ENCODE results near the gene XPA. TPM values are rescaled to one million over a fixed set of nuclear protein-coding genes. Genes with fewer than 3 reads are reported as not detected.
"Not testable (repeated sequence)": the region's sequence is repeated elsewhere in the genome, so short reads cannot be mapped to it uniquely, and the experiment has no call there.

Gene XPA
- 10 to 100 TPM; 22.2 to 25.9 TPM for total RNA-seq
- polyA plus RNA-seq: 10 to 100 TPM; 34.8 to 39.2 (median 35.1) TPM
- total RNA-seq: 20.1 to 39.3 (median 29.5) reads per million in 6 experiments

GRCh38 chr9:97696803-97697601, at the start of gene XPA:
XPA (minus strand) TSS chr9:97697340; CDS start chr9:97697292, 48 bp downstream.
- peaks cover 0 to 22% (median 0%) of the 10 kb centered on the region in 3 donors for H3K36me3 Mint-ChIP-seq
- POLR2A ChIA-PET: interaction anchor here (0.5 to 3.6 kb wide), 16 partner anchors 9 to 559 kb away, joined by 3 to 32 read pairs (median 4); partner anchors contain the start of genes NCBP1, TBC1D2, TRMO and TSTD2
- H3K9me3 Mint-ChIP-seq: no peaks in the 10 kb centered on the region
- peak within 1 kb of the TSS; percentile 90 to 98 (median 95) for H3K27ac Mint-ChIP-seq
- H3K27me3 Mint-ChIP-seq: peaks cover 0 to 12% (median 3%) of the 10 kb centered on the region in 5 donors
- peak; percentile 94 to 98 (median 96) for DNase-seq
- H3K4me1 Mint-ChIP-seq: peaks cover 33 to 65% (median 58%) of the 10 kb centered on the region in 4 donors
- ATAC-seq: peak; percentile 92 to 93
- peak within 1 kb of the TSS; percentile 89 to 95 (median 92) for H3K4me3 Mint-ChIP-seq

GRCh38 chr9:97744710-97745708, 47.9 kb upstream of the XPA start:
- Mint-ChIP-seq H3K27ac (no peak overlapping the region), H3K4me3 (no peak overlapping the region), H3K4me1 (peaks cover 6 to 14% (median 10%) of the 10 kb centered on the region in 4 donors), H3K27me3 (peaks cover 27 to 75% (median 54%) of the 10 kb centered on the region in 5 donors), H3K9me3 (peaks cover 0 to 17% (median 11%) of the 10 kb centered on the region in 9 donors), H3K36me3 (peaks cover 4 to 7% (median 6%) of the 10 kb centered on the region in 3 donors)
- POLR2A ChIA-PET: no interaction called here
- no peak for DNase-seq
- no peak for ATAC-seq

DNA sequence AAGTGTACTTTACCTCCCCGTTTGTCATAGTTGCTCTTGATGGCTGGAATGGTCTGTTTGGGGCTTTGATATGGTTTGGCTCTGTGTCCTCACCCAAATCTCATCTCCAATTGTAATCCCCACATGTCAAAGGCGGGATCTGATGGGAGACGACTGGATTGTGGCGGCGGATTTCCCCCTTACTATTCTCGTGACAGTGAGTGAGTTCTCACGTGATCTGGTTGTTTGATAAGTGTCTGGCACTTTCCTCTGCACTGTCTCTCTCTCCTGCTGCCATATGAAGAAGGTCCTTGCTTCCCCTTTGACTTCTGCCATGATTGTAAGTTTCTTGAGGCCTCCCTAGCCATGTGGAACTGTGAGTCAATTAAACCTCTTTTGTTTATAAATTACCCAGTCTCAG, 46.9 kb upstream of the XPA start:
- Mint-ChIP-seq H3K9me3 (peaks cover 0 to 17% (median 11%) of the 10 kb centered on the region in 9 donors), H3K27me3 (peaks cover 31 to 85% (median 60%) of the 10 kb centered on the region in 5 donors), H3K4me1 (peaks cover 6 to 14% (median 10%) of the 10 kb centered on the region in 4 donors)
- POLR2A ChIA-PET, H3K4me3 Mint-ChIP-seq, H3K36me3 Mint-ChIP-seq, DNase-seq, H3K27ac Mint-ChIP-seq, ATAC-seq: not testable (repeated sequence)

- H3K27ac Mint-ChIP-seq: no peak overlapping the region
- H3K4me1 Mint-ChIP-seq: peaks cover 6 to 14% (median 10%) of the 10 kb centered on the region in 4 donors
- H3K36me3 Mint-ChIP-seq: peaks cover 4 to 7% (median 6%) of the 10 kb centered on the region in 3 donors
- H3K27me3 Mint-ChIP-seq: peaks cover 30 to 88% (median 64%) of the 10 kb centered on the region in 5 donors
- H3K4me3 Mint-ChIP-seq: no peak overlapping the region
- DNase-seq (no peak), ATAC-seq (no peak)
- POLR2A ChIA-PET: no interaction called here
- H3K9me3 Mint-ChIP-seq: peaks cover 0 to 17% (median 11%) of the 10 kb centered on the region in 9 donors
These were observed 45.4 kb upstream of the XPA start for GRCh38 chr9:97742545-97742944.

- peak overlapping the region in 1 of 10 donors; percentile 77 for H3K27ac Mint-ChIP-seq
- H3K4me1 Mint-ChIP-seq: peaks cover 6 to 14% (median 10%) of the 10 kb centered on the region in 4 donors
- H3K9me3 Mint-ChIP-seq: peaks cover 0 to 17% (median 11%) of the 10 kb centered on the region in 9 donors
- peak overlapping the region in 6 of 10 donors; percentile 30 to 81 (median 54) for H3K4me3 Mint-ChIP-seq
- ATAC-seq: no peak
- POLR2A ChIA-PET: no interaction called here
- H3K27me3 Mint-ChIP-seq: peaks cover 34 to 89% (median 67%) of the 10 kb centered on the region in 5 donors
- no peak for DNase-seq
- peaks cover 4 to 7% (median 6%) of the 10 kb centered on the region in 3 donors for H3K36me3 Mint-ChIP-seq
These were observed 44.8 kb upstream of the XPA start for GRCh38 chr9:97741947-97742346.

GRCh38 chr9:97740848-97741821, 44.0 kb upstream of the XPA start:
- peak; percentile 85 to 91 for ATAC-seq
- DNase-seq: peak; percentile 7 to 65 (median 24)
- peaks cover 0 to 17% (median 11%) of the 10 kb centered on the region in 9 donors for H3K9me3 Mint-ChIP-seq
- POLR2A ChIA-PET: no interaction called here
- H3K4me1 Mint-ChIP-seq: peaks cover 6 to 14% (median 10%) of the 10 kb centered on the region in 4 donors
- H3K27ac Mint-ChIP-seq: peak overlapping the region in 1 of 10 donors; percentile 35
- peak overlapping the region; percentile 24 to 81 (median 72) for H3K4me3 Mint-ChIP-seq
- peaks cover 32 to 89% (median 64%) of the 10 kb centered on the region in 5 donors for H3K27me3 Mint-ChIP-seq
- peaks cover 4 to 7% (median 6%) of the 10 kb centered on the region in 3 donors for H3K36me3 Mint-ChIP-seq

GRCh38 chr9:97737429-97737828, 40.3 kb upstream of the XPA start:
- no peak for ATAC-seq
- H3K27me3 Mint-ChIP-seq: peaks cover 22 to 86% (median 40%) of the 10 kb centered on the region in 5 donors
- no peak overlapping the region for H3K27ac Mint-ChIP-seq
- H3K4me3 Mint-ChIP-seq: no peak overlapping the region
- peaks cover 0 to 13% (median 7%) of the 10 kb centered on the region in 9 donors for H3K9me3 Mint-ChIP-seq
- peaks cover 6 to 14% (median 10%) of the 10 kb centered on the region in 4 donors for H3K4me1 Mint-ChIP-seq
- H3K36me3 Mint-ChIP-seq: peaks cover 1 to 6% (median 4%) of the 10 kb centered on the region in 3 donors
- POLR2A ChIA-PET: no interaction called here
- DNase-seq: no peak

- Mint-ChIP-seq H3K36me3 (no peaks in the 10 kb centered on the region), H3K9me3 (peaks cover 0 to 3% (median 0%) of the 10 kb centered on the region in 9 donors), H3K27ac (no peak overlapping the region), H3K27me3 (peaks cover 11 to 63% (median 25%) of the 10 kb centered on the region in 5 donors), H3K4me3 (no peak overlapping the region), H3K4me1 (no peaks in the 10 kb centered on the region)
- POLR2A ChIA-PET: interaction anchor here (0.6 kb wide), 1 partner anchor 32 kb away, joined by 3 read pairs; no protein-coding TSS in a partner anchor
- ATAC-seq (no peak), DNase-seq (no peak)
These were observed 38.0 kb upstream of the XPA start for GRCh38 chr9:97735070-97735600.

- POLR2A ChIA-PET: no interaction called here
- no peak for DNase-seq
- Mint-ChIP-seq H3K9me3 (peaks cover 0 to 3% (median 0%) of the 10 kb centered on the region in 9 donors), H3K27me3 (peaks cover 0 to 18% (median 5%) of the 10 kb centered on the region in 5 donors), H3K4me3 (no peak overlapping the region), H3K27ac (no peak overlapping the region), H3K4me1 (no peaks in the 10 kb centered on the region), H3K36me3 (no peaks in the 10 kb centered on the region)
- ATAC-seq: no peak
These were observed 29.6 kb upstream of the XPA start for GRCh38 chr9:97726716-97727115.

- peaks cover 0 to 9% (median 4%) of the 10 kb centered on the region in 9 donors for H3K9me3 Mint-ChIP-seq
- no peaks in the 10 kb centered on the region for H3K4me1 Mint-ChIP-seq
- ATAC-seq: no peak
- POLR2A ChIA-PET: interaction anchor here (0.6 kb wide), 1 partner anchor 1080 kb away, joined by 3 read pairs; no protein-coding TSS in a partner anchor
- no peak overlapping the region for H3K27ac Mint-ChIP-seq
- peaks cover 0 to 5% (median 4%) of the 10 kb centered on the region in 3 donors for H3K36me3 Mint-ChIP-seq
- no peak for DNase-seq
- H3K27me3 Mint-ChIP-seq: peaks cover 2 to 20% (median 9%) of the 10 kb centered on the region in 5 donors
- H3K4me3 Mint-ChIP-seq: no peak overlapping the region
These were observed 26.7 kb upstream of the XPA start for GRCh38 chr9:97723819-97724218.

DNA sequence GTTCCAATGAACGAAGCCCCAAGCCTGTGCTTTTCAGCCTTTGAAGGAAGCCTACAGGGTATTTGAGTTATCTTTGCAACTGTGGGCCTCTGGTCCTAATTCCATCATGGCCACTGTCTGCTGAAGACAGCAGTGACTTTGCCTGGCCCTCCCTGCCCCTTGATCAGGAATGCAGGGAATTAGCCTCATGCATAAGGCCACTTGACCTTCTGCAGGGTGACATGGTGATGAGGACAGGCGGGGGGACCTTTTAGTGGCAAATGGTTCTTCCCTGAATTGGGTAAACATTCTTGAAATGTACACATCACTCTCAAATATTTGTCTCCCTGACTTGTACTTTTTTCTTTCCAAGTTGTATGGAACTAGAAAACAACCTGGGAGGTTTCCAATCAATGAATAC, 25.2 kb upstream of the XPA start:
- no peaks in the 10 kb centered on the region for H3K4me1 Mint-ChIP-seq
- ATAC-seq (no peak), DNase-seq (no peak)
- H3K4me3 Mint-ChIP-seq: no peak overlapping the region
- POLR2A ChIA-PET: no interaction called here
- H3K27ac Mint-ChIP-seq: no peak overlapping the region
- peaks cover 2 to 16% (median 9%) of the 10 kb centered on the region in 5 donors for H3K27me3 Mint-ChIP-seq
- peaks cover 0 to 5% (median 4%) of the 10 kb centered on the region in 3 donors for H3K36me3 Mint-ChIP-seq
- peaks cover 0 to 9% (median 4%) of the 10 kb centered on the region in 9 donors for H3K9me3 Mint-ChIP-seq

Data from naive thymus-derived CD8-positive, alpha-beta T cell (primary cell).